ENCODE data around the gene SCD. TPM values are rescaled to one million over a fixed set of nuclear protein-coding genes. Genes with fewer than 3 reads are reported as not detected.

SCD gene
- total and polyA plus RNA-seq, 9 of the 15 experiments (the other 6 are each of a cell fraction or from before 2014, with no cell fraction given): 114 to 486 (median 188) TPM

- TF ChIP-seq PRPF4 (IDR thresholded peaks at IDR 0.05; ENCODE audit: insufficient read depth, low read depth, low read length, poor library complexity, severe bottlenecking) (no peak), THRB (CRISPR knock-in tag; conservative IDR thresholded peaks at IDR 0.05) (no peak), BRD9 (IDR thresholded peaks at IDR 0.05; ENCODE audit: low read depth, partially characterized antibody) (peak; percentile 36), ZBTB5 (IDR thresholded peaks at IDR 0.05) (no peak), MBD1 (CRISPR knock-in tag; IDR thresholded peaks at IDR 0.05) (no peak), NFXL1 (CRISPR knock-in tag; IDR thresholded peaks at IDR 0.05) (no peak), GABPB2 (CRISPR knock-in tag; conservative IDR thresholded peaks at IDR 0.05) (no peak), ZFP91 (CRISPR knock-in tag; IDR thresholded peaks at IDR 0.05) (no peak), CREM (IDR thresholded peaks at IDR 0.05; ENCODE audit: low read depth) (peak; percentile 33; the same call in 1 of the 2 replicates), U2AF2 (optimal IDR thresholded peaks at IDR 0.05; ENCODE audit: low read depth, low read length) (no peak), ZNF75A (CRISPR knock-in tag; IDR thresholded peaks at IDR 0.05) (no peak), ELF4 (CRISPR knock-in tag; IDR thresholded peaks at IDR 0.05) (no peak)
Measured at GRCh38 chr10:100370714-100371481, 23.9 kb downstream of the SCD start (continued).
